Neural progenitor cell (in vitro differentiated cells): ENCODE measurements around the gene CDK8. TPM values are rescaled to one million over a fixed set of nuclear protein-coding genes. Genes with fewer than 3 reads are reported as not detected.

ENCODE experiments used
- DNase-seq: peaks from one replicate; pipeline ENCODE4 v3.0.0-alpha.2; 2016; ENCODE audit warnings: low spot score
- H2AFZ ChIP-seq: fragments of 200-600 bp; sonication (generic); replicated peaks from 2 replicates; pipeline ENCODE4 v1.6.1; 2016; ENCODE audit warnings: antibody characterized with exemption
- H3F3A ChIP-seq: fragments of 200-600 bp; sonication (generic); 2 replicates; pipeline ENCODE4 v1.6.1; 2016; ENCODE audit warnings: antibody characterized with exemption, low read depth
- H3K27ac ChIP-seq: fragments of 200-600 bp; sonication (generic); 2 replicates; pipeline ENCODE4 v1.5.1; 2016; ENCODE audit warnings: mild to moderate bottlenecking
- H3K27me3 ChIP-seq: fragments of 200-600 bp; sonication (generic); 2 replicates; pipeline ENCODE4 v1.6.1; 2016; ENCODE audit warnings: mild to moderate bottlenecking, moderate library complexity
- H3K36me3 ChIP-seq: fragments of 200-600 bp; sonication (generic); 2 replicates; pipeline ENCODE4 v1.5.1; 2016
- H3K4me1 ChIP-seq: fragments of 200-600 bp; sonication (generic); 2 replicates; pipeline ENCODE4 v1.6.1; 2016; ENCODE audit warnings: mixed run types
- H3K4me2 ChIP-seq: fragments of 200-600 bp; sonication (generic); 2 replicates; pipeline ENCODE4 v1.6.1; 2016
- H3K4me3 ChIP-seq: fragments of 200-600 bp; sonication (generic); 2 replicates; pipeline ENCODE4 v1.5.1; 2016
- H3K79me2 ChIP-seq: fragments of 200-600 bp; sonication (generic); 2 replicates; pipeline ENCODE4 v1.6.1; 2016; ENCODE audit warnings: low read depth
- H3K9ac ChIP-seq: fragments of 200-600 bp; sonication (generic); 2 replicates; pipeline ENCODE4 v1.6.1; 2016
- H3K9me3 ChIP-seq: fragments of 200-600 bp; sonication (generic); 2 replicates; pipeline ENCODE4 v1.5.1; 2016; ENCODE audit warnings: low read depth
- H4K20me1 ChIP-seq: fragments of 200-600 bp; sonication (generic); 2 replicates; pipeline ENCODE4 v1.6.1; 2016; ENCODE audit warnings: low read depth
- H3K27ac Mint-ChIP-seq: 3 replicates; pipeline ENCODE4 v1.8.0; 2021; ENCODE audit warnings: mixed read lengths
- H3K27me3 Mint-ChIP-seq: 2 replicates; pipeline ENCODE4 v1.8.0; 2022; ENCODE audit warnings: low read depth, mild to moderate bottlenecking, inconsistent platforms, moderate library complexity, mixed read lengths; ENCODE audit not compliant: insufficient read depth
- H3K36me3 Mint-ChIP-seq: 3 replicates; pipeline ENCODE4 v1.8.0; 2021; ENCODE audit warnings: mixed read lengths
- H3K4me1 Mint-ChIP-seq: 3 replicates; pipeline ENCODE4 v1.8.0; 2021; ENCODE audit warnings: mixed read lengths
- H3K4me3 Mint-ChIP-seq: 3 replicates; pipeline ENCODE4 v1.8.0; 2021; ENCODE audit warnings: mild to moderate bottlenecking, moderate library complexity, mixed read lengths
- H3K9me3 Mint-ChIP-seq: 3 replicates; pipeline ENCODE4 v1.8.0; 2020; ENCODE audit warnings: mixed read lengths
- EZH2 ChIP-seq: fragments of 200-600 bp; sonication (generic); IDR thresholded peaks from 2 replicates; pipeline ENCODE4 v1.6.1; 2017; ENCODE audit warnings: antibody characterized with exemption, mild to moderate bottlenecking, moderate library complexity
- EZH2phosphoT487 ChIP-seq: fragments of 200-600 bp; sonication (generic); IDR thresholded peaks from 2 replicates; pipeline ENCODE4 v1.6.1; 2017; ENCODE audit warnings: antibody characterized with exemption
- total RNA-seq: library from RNA; depleted of rRNA; stranded (reverse); fragments of >200 nt; gene quantifications from 2 replicates; pipeline ENCODE4 v1.2.3, GENCODE V29; 2015; ENCODE audit warnings: low replicate concordance
- TF ChIP-seq, protein P1 (sequence below): fragments of 200-600 bp; sonication (generic); IDR thresholded peaks from 2 replicates; pipeline ENCODE4 v1.5.1; 2017; ENCODE audit warnings: antibody characterized with exemption, mild to moderate bottlenecking

Gene CDK8
- total RNA-seq, 1 donor from 2014 or later: 69.3 TPM

DNA sequence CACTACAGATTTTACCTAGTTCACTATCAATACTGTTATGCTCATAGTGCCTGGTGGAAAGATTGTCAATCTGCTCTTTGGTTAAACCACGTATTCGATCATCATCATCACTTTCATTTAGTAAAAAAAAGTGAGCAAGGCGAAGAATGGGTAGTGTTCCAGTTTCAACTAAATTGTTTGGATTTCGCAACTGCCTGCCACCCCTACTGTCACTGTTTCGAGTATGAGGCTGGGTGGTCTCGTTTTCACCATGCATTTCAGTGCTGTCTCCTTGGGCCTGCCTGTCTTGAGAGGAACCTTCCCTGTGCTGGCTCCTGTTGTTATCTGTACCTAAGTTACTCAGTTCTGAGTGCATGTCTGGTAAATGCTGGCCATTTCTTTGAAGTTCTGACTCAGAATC, 39.9 kb upstream of the CDK8 start:
- Histone ChIP-seq H3K4me3 (no peak overlapping the region), H3K79me2 (no peaks in the 10 kb centered on the region), H2AFZ (no peak overlapping the region), H3K27ac (no peak overlapping the region), H3K9me3 (no peaks in the 10 kb centered on the region), H3K36me3 (peaks cover 34% of the 10 kb centered on the region), H3K4me1 (no peaks in the 10 kb centered on the region), H3F3A (no peaks in the 10 kb centered on the region), H3K9ac (no peak overlapping the region), H3K27me3 (no peaks in the 10 kb centered on the region), H4K20me1 (no peaks in the 10 kb centered on the region), H3K4me2 (no peak overlapping the region)
- H3K27ac Mint-ChIP-seq: no peak overlapping the region
- no peaks in the 10 kb centered on the region for H3K4me1 Mint-ChIP-seq
- H3K9me3 Mint-ChIP-seq: no peaks in the 10 kb centered on the region
- peaks cover 33% of the 10 kb centered on the region for H3K36me3 Mint-ChIP-seq
- DNase-seq: no peak
- H3K27me3 Mint-ChIP-seq: no peaks in the 10 kb centered on the region
- no peak overlapping the region for H3K4me3 Mint-ChIP-seq
- TF ChIP-seq EZH2phosphoT487: no peak
- TF ChIP-seq EZH2: no peak
- TF ChIP-seq, protein P1, sequence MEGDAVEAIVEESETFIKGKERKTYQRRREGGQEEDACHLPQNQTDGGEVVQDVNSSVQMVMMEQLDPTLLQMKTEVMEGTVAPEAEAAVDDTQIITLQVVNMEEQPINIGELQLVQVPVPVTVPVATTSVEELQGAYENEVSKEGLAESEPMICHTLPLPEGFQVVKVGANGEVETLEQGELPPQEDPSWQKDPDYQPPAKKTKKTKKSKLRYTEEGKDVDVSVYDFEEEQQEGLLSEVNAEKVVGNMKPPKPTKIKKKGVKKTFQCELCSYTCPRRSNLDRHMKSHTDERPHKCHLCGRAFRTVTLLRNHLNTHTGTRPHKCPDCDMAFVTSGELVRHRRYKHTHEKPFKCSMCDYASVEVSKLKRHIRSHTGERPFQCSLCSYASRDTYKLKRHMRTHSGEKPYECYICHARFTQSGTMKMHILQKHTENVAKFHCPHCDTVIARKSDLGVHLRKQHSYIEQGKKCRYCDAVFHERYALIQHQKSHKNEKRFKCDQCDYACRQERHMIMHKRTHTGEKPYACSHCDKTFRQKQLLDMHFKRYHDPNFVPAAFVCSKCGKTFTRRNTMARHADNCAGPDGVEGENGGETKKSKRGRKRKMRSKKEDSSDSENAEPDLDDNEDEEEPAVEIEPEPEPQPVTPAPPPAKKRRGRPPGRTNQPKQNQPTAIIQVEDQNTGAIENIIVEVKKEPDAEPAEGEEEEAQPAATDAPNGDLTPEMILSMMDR: no peak

DNA sequence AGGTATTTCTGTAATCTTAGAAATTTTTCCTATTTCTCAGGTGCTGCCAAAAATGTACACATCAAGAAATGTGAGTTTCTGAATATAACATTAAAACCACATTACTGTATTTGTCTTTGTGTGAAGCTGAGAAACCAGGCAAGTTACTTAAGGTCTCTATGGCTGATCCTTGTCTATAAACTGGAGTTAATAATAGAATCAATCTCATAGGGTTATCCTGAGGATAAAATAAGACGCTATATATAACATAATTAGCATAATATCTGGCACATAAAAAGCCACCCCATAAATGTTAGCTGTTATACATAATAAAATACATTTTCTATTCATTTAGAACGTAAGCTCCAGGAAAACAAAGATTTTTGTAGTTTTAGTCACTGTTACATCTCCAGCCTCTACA, 37.9 kb upstream of the CDK8 start:
- H3K36me3 Mint-ChIP-seq: peaks cover 33% of the 10 kb centered on the region
- H3K27ac ChIP-seq: no peak overlapping the region
- H3K9ac ChIP-seq: no peak overlapping the region
- H3K4me3 ChIP-seq: no peak overlapping the region
- no peaks in the 10 kb centered on the region for H3K27me3 ChIP-seq
- no peaks in the 10 kb centered on the region for H3K27me3 Mint-ChIP-seq
- H3K9me3 ChIP-seq: no peaks in the 10 kb centered on the region
- no peak for TF ChIP-seq EZH2phosphoT487
- TF ChIP-seq, protein P1: no peak
- TF ChIP-seq EZH2: no peak
- no peaks in the 10 kb centered on the region for H4K20me1 ChIP-seq
- H3K4me1 ChIP-seq: peaks cover 10% of the 10 kb centered on the region
- H3K4me2 ChIP-seq: no peak overlapping the region
- no peak for DNase-seq
- peaks cover 3% of the 10 kb centered on the region for H3F3A ChIP-seq
- H3K9me3 Mint-ChIP-seq: no peaks in the 10 kb centered on the region
- H3K27ac Mint-ChIP-seq: no peak overlapping the region
- peaks cover 34% of the 10 kb centered on the region for H3K36me3 ChIP-seq
- no peak overlapping the region for H3K4me3 Mint-ChIP-seq
- peaks cover 9% of the 10 kb centered on the region for H3K4me1 Mint-ChIP-seq
- H2AFZ ChIP-seq: no peak overlapping the region
- peaks cover 16% of the 10 kb centered on the region for H3K79me2 ChIP-seq

DNA sequence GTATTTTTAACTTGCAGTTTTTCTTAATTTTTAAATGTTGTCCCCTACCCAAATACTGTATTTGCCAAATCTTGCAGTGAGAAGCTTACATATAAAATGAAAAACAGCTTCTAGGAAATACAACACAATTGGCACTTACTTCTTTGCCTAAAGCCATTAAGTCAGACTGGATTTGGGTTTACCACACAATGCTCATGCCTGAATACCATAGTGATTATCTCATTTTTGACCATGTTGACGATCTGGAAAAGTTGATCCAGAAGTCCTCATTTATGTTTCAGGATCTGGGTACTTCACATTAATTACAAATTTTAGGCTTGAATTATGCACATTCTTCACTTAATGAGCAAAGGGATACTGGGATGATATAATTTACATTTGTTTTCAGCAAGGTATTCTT, 34.2 kb upstream of the CDK8 start:
- Mint-ChIP-seq H3K27ac (no peak overlapping the region), H3K4me3 (peak overlapping the region; percentile 99), H3K27me3 (peaks cover 5% of the 10 kb centered on the region), H3K4me1 (peaks cover 27% of the 10 kb centered on the region), H3K9me3 (no peaks in the 10 kb centered on the region), H3K36me3 (peaks cover 21% of the 10 kb centered on the region)
- TF ChIP-seq EZH2phosphoT487: no peak
- no peak for TF ChIP-seq EZH2
- Histone ChIP-seq H3K79me2 (peaks cover 20% of the 10 kb centered on the region), H3K27ac (no peak overlapping the region), H3K9me3 (no peaks in the 10 kb centered on the region), H3K27me3 (peaks cover 14% of the 10 kb centered on the region), H3K4me2 (peak overlapping the region; percentile 85), H2AFZ (no peak overlapping the region), H3K36me3 (peaks cover 27% of the 10 kb centered on the region), H3F3A (peaks cover 27% of the 10 kb centered on the region), H3K4me3 (peak overlapping the region; percentile 1), H3K9ac (no peak overlapping the region), H3K4me1 (peaks cover 10% of the 10 kb centered on the region), H4K20me1 (no peaks in the 10 kb centered on the region)
- DNase-seq: no peak

DNA sequence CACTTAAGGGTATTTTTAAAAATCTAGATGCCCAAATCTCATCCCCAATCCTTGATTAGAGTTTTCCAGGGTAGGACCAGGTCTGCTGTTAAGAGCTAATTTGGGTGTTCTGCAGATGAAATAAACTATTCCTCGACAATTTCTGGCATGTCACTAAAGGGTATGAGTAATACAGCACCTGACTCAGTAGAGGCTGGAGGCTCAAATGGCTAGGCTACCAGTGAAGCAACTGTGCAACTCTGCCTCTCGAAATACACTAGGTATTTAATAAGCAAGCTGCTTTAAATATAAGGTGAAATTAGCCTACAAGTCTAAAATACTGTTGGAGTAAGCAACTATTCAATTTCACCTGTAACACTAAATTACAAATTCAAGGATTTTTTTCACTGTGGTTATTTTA, 33.4 kb upstream of the CDK8 start:
- no peak for DNase-seq
- Histone ChIP-seq H3K27me3 (peaks cover 20% of the 10 kb centered on the region), H3K4me1 (peaks cover 10% of the 10 kb centered on the region), H3K79me2 (peaks cover 20% of the 10 kb centered on the region), H3F3A (peaks cover 27% of the 10 kb centered on the region), H4K20me1 (no peaks in the 10 kb centered on the region), H3K36me3 (peaks cover 19% of the 10 kb centered on the region), H2AFZ (no peak overlapping the region), H3K9me3 (no peaks in the 10 kb centered on the region), H3K4me3 (peak overlapping the region; percentile 76), H3K9ac (peak overlapping the region; percentile 63), H3K27ac (no peak overlapping the region), H3K4me2 (peak overlapping the region; percentile 85)
- Mint-ChIP-seq H3K36me3 (peaks cover 14% of the 10 kb centered on the region), H3K4me3 (peak overlapping the region; percentile 99), H3K4me1 (peaks cover 27% of the 10 kb centered on the region), H3K9me3 (no peaks in the 10 kb centered on the region), H3K27me3 (peaks cover 5% of the 10 kb centered on the region), H3K27ac (no peak overlapping the region)
- TF ChIP-seq, protein P1: no peak
- TF ChIP-seq EZH2phosphoT487: no peak
- TF ChIP-seq EZH2: no peak
